Measurements from ENCODE around the gene RSBN1. TPM values are rescaled to one million over a fixed set of nuclear protein-coding genes. Genes with fewer than 3 reads are reported as not detected.

RSBN1 gene
- total RNA-seq, 1 experiment from 2014 or later: 10.7 TPM

GRCh38 chr1:113792471-113792870, 19.8 kb downstream of the RSBN1 start:
- intact Hi-C loops (cut with micrococcal nuclease; ENCODE audit: unreplicated experiment): no loop called here
- ATAC-seq: no peak

GRCh38 chr1:113788802-113789201, 23.5 kb downstream of the RSBN1 start:
- no peaks in the 10 kb centered on the region for H3K9me3 ChIP-seq (ENCODE audit: control insufficient read depth, insufficient read depth, low read depth, low read length)
- intact Hi-C loops (cut with micrococcal nuclease; ENCODE audit: unreplicated experiment): no loop called here
- POLR2A ChIA-PET: no interaction called here
- no peak overlapping the region for H3K27ac ChIP-seq (ENCODE audit: low read length)
- TF ChIP-seq, protein P1, sequence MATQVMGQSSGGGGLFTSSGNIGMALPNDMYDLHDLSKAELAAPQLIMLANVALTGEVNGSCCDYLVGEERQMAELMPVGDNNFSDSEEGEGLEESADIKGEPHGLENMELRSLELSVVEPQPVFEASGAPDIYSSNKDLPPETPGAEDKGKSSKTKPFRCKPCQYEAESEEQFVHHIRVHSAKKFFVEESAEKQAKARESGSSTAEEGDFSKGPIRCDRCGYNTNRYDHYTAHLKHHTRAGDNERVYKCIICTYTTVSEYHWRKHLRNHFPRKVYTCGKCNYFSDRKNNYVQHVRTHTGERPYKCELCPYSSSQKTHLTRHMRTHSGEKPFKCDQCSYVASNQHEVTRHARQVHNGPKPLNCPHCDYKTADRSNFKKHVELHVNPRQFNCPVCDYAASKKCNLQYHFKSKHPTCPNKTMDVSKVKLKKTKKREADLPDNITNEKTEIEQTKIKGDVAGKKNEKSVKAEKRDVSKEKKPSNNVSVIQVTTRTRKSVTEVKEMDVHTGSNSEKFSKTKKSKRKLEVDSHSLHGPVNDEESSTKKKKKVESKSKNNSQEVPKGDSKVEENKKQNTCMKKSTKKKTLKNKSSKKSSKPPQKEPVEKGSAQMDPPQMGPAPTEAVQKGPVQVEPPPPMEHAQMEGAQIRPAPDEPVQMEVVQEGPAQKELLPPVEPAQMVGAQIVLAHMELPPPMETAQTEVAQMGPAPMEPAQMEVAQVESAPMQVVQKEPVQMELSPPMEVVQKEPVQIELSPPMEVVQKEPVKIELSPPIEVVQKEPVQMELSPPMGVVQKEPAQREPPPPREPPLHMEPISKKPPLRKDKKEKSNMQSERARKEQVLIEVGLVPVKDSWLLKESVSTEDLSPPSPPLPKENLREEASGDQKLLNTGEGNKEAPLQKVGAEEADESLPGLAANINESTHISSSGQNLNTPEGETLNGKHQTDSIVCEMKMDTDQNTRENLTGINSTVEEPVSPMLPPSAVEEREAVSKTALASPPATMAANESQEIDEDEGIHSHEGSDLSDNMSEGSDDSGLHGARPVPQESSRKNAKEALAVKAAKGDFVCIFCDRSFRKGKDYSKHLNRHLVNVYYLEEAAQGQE (IDR thresholded peaks at IDR 0.05; ENCODE audit: insufficient read depth in 1 of 2, low read depth in 2 of 2, low read length in 1 of 2): no peak
- TF ChIP-seq, protein P2, sequence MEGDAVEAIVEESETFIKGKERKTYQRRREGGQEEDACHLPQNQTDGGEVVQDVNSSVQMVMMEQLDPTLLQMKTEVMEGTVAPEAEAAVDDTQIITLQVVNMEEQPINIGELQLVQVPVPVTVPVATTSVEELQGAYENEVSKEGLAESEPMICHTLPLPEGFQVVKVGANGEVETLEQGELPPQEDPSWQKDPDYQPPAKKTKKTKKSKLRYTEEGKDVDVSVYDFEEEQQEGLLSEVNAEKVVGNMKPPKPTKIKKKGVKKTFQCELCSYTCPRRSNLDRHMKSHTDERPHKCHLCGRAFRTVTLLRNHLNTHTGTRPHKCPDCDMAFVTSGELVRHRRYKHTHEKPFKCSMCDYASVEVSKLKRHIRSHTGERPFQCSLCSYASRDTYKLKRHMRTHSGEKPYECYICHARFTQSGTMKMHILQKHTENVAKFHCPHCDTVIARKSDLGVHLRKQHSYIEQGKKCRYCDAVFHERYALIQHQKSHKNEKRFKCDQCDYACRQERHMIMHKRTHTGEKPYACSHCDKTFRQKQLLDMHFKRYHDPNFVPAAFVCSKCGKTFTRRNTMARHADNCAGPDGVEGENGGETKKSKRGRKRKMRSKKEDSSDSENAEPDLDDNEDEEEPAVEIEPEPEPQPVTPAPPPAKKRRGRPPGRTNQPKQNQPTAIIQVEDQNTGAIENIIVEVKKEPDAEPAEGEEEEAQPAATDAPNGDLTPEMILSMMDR (IDR thresholded peaks at IDR 0.05): no peak
- no peak for TF ChIP-seq TCF7L2 (IDR thresholded peaks at IDR 0.05; ENCODE audit: low read depth, low read length)
- no peak for TF ChIP-seq SIN3A (IDR thresholded peaks at IDR 0.05; ENCODE audit: borderline replicate concordance, insufficient read depth, low read depth, low read length)
- no peak overlapping the region for H3K4me3 ChIP-seq (ENCODE audit: low read depth in 2 of 2, low read length in 2 of 2)
- CTCF ChIA-PET: no interaction called here
- DNase-seq (ENCODE audit: low read depth, low spot score) (no peak), ATAC-seq (no peak)
- no TSS peak for BruUV-seq (replicated peaks)
- H3K36me3 ChIP-seq (ENCODE audit: control insufficient read depth, insufficient read depth, low read length): no peaks in the 10 kb centered on the region
- no peaks in the 10 kb centered on the region for H3K4me1 ChIP-seq (ENCODE audit: control insufficient read depth, insufficient read depth, low read length)
- in situ Hi-C loops (cut with HindIII; ENCODE audit: low pct_unique_long_range_greater_than_20kb, low sequenced_read_pairs): no loop called here
- H3K27me3 ChIP-seq (ENCODE audit: control insufficient read depth, insufficient read depth, low read length): no peaks in the 10 kb centered on the region

More at GRCh38 chr1:113792471-113792870, 19.8 kb downstream of the RSBN1 start:
- no TSS peak for BruUV-seq (replicated peaks)
- H3K27ac ChIP-seq (ENCODE audit: low read length): no peak overlapping the region
- no peak overlapping the region for H3K4me3 ChIP-seq (ENCODE audit: low read depth in 2 of 2, low read length in 2 of 2)
- CTCF ChIA-PET: no interaction called here
- peaks cover 5% of the 10 kb centered on the region for H3K36me3 ChIP-seq (ENCODE audit: control insufficient read depth, insufficient read depth, low read length)
- TF ChIP-seq, protein P1 (IDR thresholded peaks at IDR 0.05; ENCODE audit: insufficient read depth in 1 of 2, low read depth in 2 of 2, low read length in 1 of 2): no peak
- TF ChIP-seq, protein P2 (IDR thresholded peaks at IDR 0.05): no peak
- no peak for TF ChIP-seq TCF7L2 (IDR thresholded peaks at IDR 0.05; ENCODE audit: low read depth, low read length)
- TF ChIP-seq POLR2AphosphoS5 (IDR thresholded peaks at IDR 0.05; ENCODE audit: low read depth, low read length): no peak
- no peak for TF ChIP-seq SIN3A (IDR thresholded peaks at IDR 0.05; ENCODE audit: borderline replicate concordance, insufficient read depth, low read depth, low read length)
- in situ Hi-C loops (cut with HindIII; ENCODE audit: low pct_unique_long_range_greater_than_20kb, low sequenced_read_pairs): no loop called here
- no peaks in the 10 kb centered on the region for H3K9me3 ChIP-seq (ENCODE audit: control insufficient read depth, insufficient read depth, low read depth, low read length)
- no peaks in the 10 kb centered on the region for H3K27me3 ChIP-seq (ENCODE audit: control insufficient read depth, insufficient read depth, low read length)
- no peak for DNase-seq (ENCODE audit: low read depth, low spot score)
- POLR2A ChIA-PET: no interaction called here
- H3K4me1 ChIP-seq (ENCODE audit: control insufficient read depth, insufficient read depth, low read length): no peaks in the 10 kb centered on the region
